ENCODE measurements around the gene FOXA2. TPM values are rescaled to one million over a fixed set of nuclear protein-coding genes. Genes with fewer than 3 reads are reported as not detected.

FOXA2 gene
- total RNA-seq (2021; ENCODE audit: unreplicated experiment) (28.0 TPM), Bru-seq, nascent RNA (percentile 77 among the genes with signal in this experiment), BruChase-seq, experiment 1, labeled RNA remaining after a 2-hour chase (percentile 86 among the genes with signal in this experiment), BruChase-seq, experiment 2, labeled RNA remaining after a 6-hour chase (percentile 70 among the genes with signal in this experiment)
- polyA plus RNA-seq (2012; ENCODE audit: insufficient read length): 41.1 TPM
- long read RNA-seq, transcript FOXA2-202 (2 exons, 2,422 nt): major isoform, 20 of 87 reads
- long read RNA-seq, partial matches to known transcripts: 0 of 87 reads
- long read RNA-seq, other reads (novel, unspliced or antisense): 67 of 87 reads

DNA sequence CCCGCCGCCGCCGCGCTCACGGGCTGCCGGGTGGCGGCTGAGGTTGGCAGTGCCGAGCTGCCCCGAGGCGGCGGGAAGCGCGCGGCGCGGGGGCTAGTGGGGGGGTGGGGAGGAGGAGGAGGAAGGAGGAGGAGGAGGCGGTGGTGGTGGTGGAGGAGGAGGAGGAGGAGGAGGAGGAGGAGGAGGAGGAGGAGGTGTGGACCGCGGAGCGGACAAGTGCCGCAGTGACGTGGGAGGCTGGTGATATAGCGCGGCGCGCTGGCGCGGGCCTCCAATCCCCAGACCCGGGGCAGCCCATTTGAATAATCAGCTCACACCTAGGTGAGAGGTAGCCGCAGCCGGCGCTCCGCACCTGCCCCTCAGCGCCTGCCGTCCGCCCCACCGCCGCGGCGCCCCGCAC lies at the start of gene FOXA2:
Gene FOXA2, minus strand, starts transcription at position 51 of the 400 bp plus-strand sequence. CDS start 294 bp downstream, outside the sequence.
- H3K4me1 ChIP-seq (ENCODE audit: control insufficient read depth, insufficient read depth, low read length): peaks cover 22% of the 10 kb centered on the region
- in situ Hi-C loops (cut with HindIII; ENCODE audit: low pct_unique_long_range_greater_than_20kb, low sequenced_read_pairs) (no loop called here), intact Hi-C loops (cut with micrococcal nuclease; ENCODE audit: unreplicated experiment) (loop anchor here (2.0 to 10.0 kb wide), 2 partner anchors 130 to 244 kb away; no protein-coding TSS in a partner anchor)
- peak within 1 kb of the TSS; percentile 89 for H3K27ac ChIP-seq (ENCODE audit: low read length)
- no peaks in the 10 kb centered on the region for H3K9me3 ChIP-seq (ENCODE audit: control insufficient read depth, insufficient read depth, low read depth, low read length)
- H3K4me3 ChIP-seq (ENCODE audit: low read depth in 2 of 2, low read length in 2 of 2): peak within 1 kb of the TSS; percentile 73 to 92
- ATAC-seq (peak; percentile 83), DNase-seq (ENCODE audit: low read depth, low spot score) (no peak)
- BruUV-seq (replicated peaks): no TSS peak
- ChIA-PET CTCF (interaction anchor here (0.6 kb wide), 2 partner anchors 10 to 14 kb away, joined by 4 to 5 read pairs; no protein-coding TSS in a partner anchor), POLR2A (no interaction called here)
- TF ChIP-seq, protein P1, sequence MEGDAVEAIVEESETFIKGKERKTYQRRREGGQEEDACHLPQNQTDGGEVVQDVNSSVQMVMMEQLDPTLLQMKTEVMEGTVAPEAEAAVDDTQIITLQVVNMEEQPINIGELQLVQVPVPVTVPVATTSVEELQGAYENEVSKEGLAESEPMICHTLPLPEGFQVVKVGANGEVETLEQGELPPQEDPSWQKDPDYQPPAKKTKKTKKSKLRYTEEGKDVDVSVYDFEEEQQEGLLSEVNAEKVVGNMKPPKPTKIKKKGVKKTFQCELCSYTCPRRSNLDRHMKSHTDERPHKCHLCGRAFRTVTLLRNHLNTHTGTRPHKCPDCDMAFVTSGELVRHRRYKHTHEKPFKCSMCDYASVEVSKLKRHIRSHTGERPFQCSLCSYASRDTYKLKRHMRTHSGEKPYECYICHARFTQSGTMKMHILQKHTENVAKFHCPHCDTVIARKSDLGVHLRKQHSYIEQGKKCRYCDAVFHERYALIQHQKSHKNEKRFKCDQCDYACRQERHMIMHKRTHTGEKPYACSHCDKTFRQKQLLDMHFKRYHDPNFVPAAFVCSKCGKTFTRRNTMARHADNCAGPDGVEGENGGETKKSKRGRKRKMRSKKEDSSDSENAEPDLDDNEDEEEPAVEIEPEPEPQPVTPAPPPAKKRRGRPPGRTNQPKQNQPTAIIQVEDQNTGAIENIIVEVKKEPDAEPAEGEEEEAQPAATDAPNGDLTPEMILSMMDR (IDR thresholded peaks at IDR 0.05): no peak
- peak; percentile 11; the same call in 1 of the 2 replicates for TF ChIP-seq POLR2AphosphoS5 (IDR thresholded peaks at IDR 0.05; ENCODE audit: low read depth, low read length)
- H3K36me3 ChIP-seq (ENCODE audit: control insufficient read depth, insufficient read depth, low read length): peaks cover 6% of the 10 kb centered on the region
- H3K27me3 ChIP-seq (ENCODE audit: control insufficient read depth, insufficient read depth, low read length): no peaks in the 10 kb centered on the region; the same call in 1 of the 2 replicates

- in situ Hi-C loops (cut with HindIII; ENCODE audit: low pct_unique_long_range_greater_than_20kb, low sequenced_read_pairs) (no loop called here), intact Hi-C loops (cut with micrococcal nuclease; ENCODE audit: unreplicated experiment) (no loop called here)
- TF ChIP-seq TCF7L2 (IDR thresholded peaks at IDR 0.05; ENCODE audit: low read depth, low read length) (no peak), SIN3A (IDR thresholded peaks at IDR 0.05; ENCODE audit: borderline replicate concordance, insufficient read depth, low read depth, low read length) (no peak), POLR2AphosphoS5 (IDR thresholded peaks at IDR 0.05; ENCODE audit: low read depth, low read length) (no peak), REST (IDR thresholded peaks at IDR 0.05; ENCODE audit: insufficient read depth in 1 of 2, low read depth in 2 of 2, low read length in 1 of 2) (no peak)
- TF ChIP-seq, protein P1 (IDR thresholded peaks at IDR 0.05): no peak
- DNase-seq (ENCODE audit: low read depth, low spot score) (no peak), ATAC-seq (no peak)
- H3K4me3 ChIP-seq (ENCODE audit: low read depth in 2 of 2, low read length in 2 of 2): no peak overlapping the region
- no peak overlapping the region for H3K27ac ChIP-seq (ENCODE audit: low read length)
- CTCF ChIA-PET: no interaction called here
- H3K27me3 ChIP-seq (ENCODE audit: control insufficient read depth, insufficient read depth, low read length): no peaks in the 10 kb centered on the region
- no peaks in the 10 kb centered on the region for H3K36me3 ChIP-seq (ENCODE audit: control insufficient read depth, insufficient read depth, low read length)
- no peaks in the 10 kb centered on the region for H3K9me3 ChIP-seq (ENCODE audit: control insufficient read depth, insufficient read depth, low read depth, low read length)
- no TSS peak for BruUV-seq (replicated peaks)
- no peaks in the 10 kb centered on the region for H3K4me1 ChIP-seq (ENCODE audit: control insufficient read depth, insufficient read depth, low read length)
- POLR2A ChIA-PET: no interaction called here
These were observed 46.3 kb upstream of the FOXA2 start for GRCh38 chr20:22630701-22631100.

All from Panc1 (cell line).